GM12878 (cell line): ENCODE data around the gene ACADVL.

Experiments used
- BHLHE40 ChIP-seq, 2 experiments: fragments of 450-650 bp in 1 of 2; IDR thresholded peaks; 2 replicates each; pipeline ENCODE4 v1.6.1; 2011 to 2017; ENCODE audit warnings: low read depth in 2 of 2, borderline replicate concordance in 1 of 2, improper control_type of control experiment in 1 of 2, low read length in 1 of 2, mild to moderate bottlenecking in 1 of 2
- MYC ChIP-seq: IDR thresholded peaks from 2 replicates; pipeline ENCODE4 v1.6.1; 2011; ENCODE audit warnings: mild to moderate bottlenecking, low read length, moderate library complexity, inconsistent platforms; ENCODE audit not compliant: insufficient read depth, insufficient replicate concordance, insufficient read length, severe bottlenecking
- NFIC ChIP-seq: IDR thresholded peaks from 2 replicates; pipeline ENCODE4 v1.6.1; 2012; ENCODE audit warnings: low read depth, mild to moderate bottlenecking, inconsistent platforms, low read length, moderate library complexity
- NR2F1 ChIP-seq: fragments of 450-650 bp; conservative IDR thresholded peaks from 2 replicates; pipeline ENCODE4 v1.6.1; 2017; ENCODE audit warnings: mild to moderate bottlenecking
- RBBP5 ChIP-seq: fragments of 200-600 bp; sonication (generic); conservative IDR thresholded peaks from 2 replicates; pipeline ENCODE4 v1.6.1; 2016
- TBL1XR1 ChIP-seq: IDR thresholded peaks from 2 replicates; pipeline ENCODE4 v1.6.1; 2012; ENCODE audit warnings: low read depth, low read length, improper control_type of control experiment
- TCF12 ChIP-seq: IDR thresholded peaks from 2 replicates; pipeline ENCODE4 v1.6.1; 2011; ENCODE audit warnings: low read depth, mild to moderate bottlenecking, low read length
- TCF7 ChIP-seq: IDR thresholded peaks from 2 replicates; pipeline ENCODE4 v1.6.1; 2014; ENCODE audit warnings: antibody characterized with exemption, borderline replicate concordance
- TF ChIP-seq, protein P1 (sequence below): fragments of 450-650 bp; IDR thresholded peaks from 2 replicates; pipeline ENCODE4 v1.6.1; 2017; ENCODE audit warnings: mild to moderate bottlenecking, low read depth, inconsistent platforms; ENCODE audit not compliant: poor library complexity, severe bottlenecking
- TF ChIP-seq, protein P2 (sequence below), 3 experiments: IDR thresholded peaks in 2 of 3; conservative IDR thresholded peaks in 1 of 3; 2 replicates each; pipeline ENCODE4 v1.5.1; 2011; ENCODE audit warnings: low read depth in 3 of 3, low read length in 3 of 3, mild to moderate bottlenecking in 3 of 3, control low read depth in 2 of 3, moderate library complexity in 2 of 3, inconsistent platforms in 1 of 3, mixed read lengths in 1 of 3; ENCODE audit not compliant: control insufficient read depth in 2 of 3, insufficient read depth in 1 of 3; ENCODE audit errors: extremely low read depth in 1 of 3

- TF ChIP-seq NR2F1 (no peak), TCF7 (no peak), MYC (no peak), NFIC (no peak), TCF12 (no peak), RBBP5 (no peak), BHLHE40 (IDR thresholded peaks at IDR 0.05; ENCODE audit: borderline replicate concordance in 1 of 2, low read depth in 2 of 2, low read length in 1 of 2) (no peak), TBL1XR1 (no peak)
- TF ChIP-seq, protein P1, sequence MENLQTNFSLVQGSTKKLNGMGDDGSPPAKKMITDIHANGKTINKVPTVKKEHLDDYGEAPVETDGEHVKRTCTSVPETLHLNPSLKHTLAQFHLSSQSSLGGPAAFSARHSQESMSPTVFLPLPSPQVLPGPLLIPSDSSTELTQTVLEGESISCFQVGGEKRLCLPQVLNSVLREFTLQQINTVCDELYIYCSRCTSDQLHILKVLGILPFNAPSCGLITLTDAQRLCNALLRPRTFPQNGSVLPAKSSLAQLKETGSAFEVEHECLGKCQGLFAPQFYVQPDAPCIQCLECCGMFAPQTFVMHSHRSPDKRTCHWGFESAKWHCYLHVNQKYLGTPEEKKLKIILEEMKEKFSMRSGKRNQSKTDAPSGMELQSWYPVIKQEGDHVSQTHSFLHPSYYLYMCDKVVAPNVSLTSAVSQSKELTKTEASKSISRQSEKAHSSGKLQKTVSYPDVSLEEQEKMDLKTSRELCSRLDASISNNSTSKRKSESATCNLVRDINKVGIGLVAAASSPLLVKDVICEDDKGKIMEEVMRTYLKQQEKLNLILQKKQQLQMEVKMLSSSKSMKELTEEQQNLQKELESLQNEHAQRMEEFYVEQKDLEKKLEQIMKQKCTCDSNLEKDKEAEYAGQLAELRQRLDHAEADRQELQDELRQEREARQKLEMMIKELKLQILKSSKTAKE: no peak
- TF ChIP-seq, protein P2, sequence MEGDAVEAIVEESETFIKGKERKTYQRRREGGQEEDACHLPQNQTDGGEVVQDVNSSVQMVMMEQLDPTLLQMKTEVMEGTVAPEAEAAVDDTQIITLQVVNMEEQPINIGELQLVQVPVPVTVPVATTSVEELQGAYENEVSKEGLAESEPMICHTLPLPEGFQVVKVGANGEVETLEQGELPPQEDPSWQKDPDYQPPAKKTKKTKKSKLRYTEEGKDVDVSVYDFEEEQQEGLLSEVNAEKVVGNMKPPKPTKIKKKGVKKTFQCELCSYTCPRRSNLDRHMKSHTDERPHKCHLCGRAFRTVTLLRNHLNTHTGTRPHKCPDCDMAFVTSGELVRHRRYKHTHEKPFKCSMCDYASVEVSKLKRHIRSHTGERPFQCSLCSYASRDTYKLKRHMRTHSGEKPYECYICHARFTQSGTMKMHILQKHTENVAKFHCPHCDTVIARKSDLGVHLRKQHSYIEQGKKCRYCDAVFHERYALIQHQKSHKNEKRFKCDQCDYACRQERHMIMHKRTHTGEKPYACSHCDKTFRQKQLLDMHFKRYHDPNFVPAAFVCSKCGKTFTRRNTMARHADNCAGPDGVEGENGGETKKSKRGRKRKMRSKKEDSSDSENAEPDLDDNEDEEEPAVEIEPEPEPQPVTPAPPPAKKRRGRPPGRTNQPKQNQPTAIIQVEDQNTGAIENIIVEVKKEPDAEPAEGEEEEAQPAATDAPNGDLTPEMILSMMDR (IDR thresholded peaks at IDR 0.05 in 2 of 3, conservative IDR thresholded peaks at IDR 0.05 in 1 of 3; ENCODE audit: control insufficient read depth in 2 of 3, extremely low read depth in 1 of 3, insufficient read depth in 1 of 3, low read depth in 3 of 3, low read length in 3 of 3): no peak
Measured at GRCh38 chr17:7226721-7227710, 7.3 kb downstream of the ACADVL start.
